GM12878 (cell line): ENCODE data around the gene PPP2R3C. TPM values are rescaled to one million over a fixed set of nuclear protein-coding genes. Genes with fewer than 3 reads are reported as not detected.

Source experiments
- ATAC-seq: fragments of 200-7000 bp; cut with Tn5 transposase; 3 replicates; pipeline ENCODE4 v1.9.1; 2020; ENCODE audit warnings: mild to moderate bottlenecking, moderate library complexity
- BruUV-seq: library from RNA; stranded (reverse); fragments of 400-500 nt; replicated peaks from 2 replicates; lab custom pipeline; 2021; lab: Mats Ljungman, UMichigan
- CTCF ChIA-PET: fragments of 300-600 bp; sonication (Branson Sonifier 250); formaldehyde crosslinking; extraction: SDS; loops from one replicate; lab custom pipeline; 2021; ENCODE audit warnings: inconsistent platforms; lab: Yijun Ruan, JAX
- POLR2A ChIA-PET: fragments of 350-600 bp; formaldehyde crosslinking; extraction: SDS; loops from one replicate; lab custom pipeline; 2021; ENCODE audit warnings: inconsistent platforms; lab: Charles Lee
- RAD21 ChIA-PET: fragments of 300-600 bp; sonication (Branson Sonifier 250); formaldehyde crosslinking; loops from one replicate; lab custom pipeline; 2023; ENCODE audit warnings: antibody characterized with exemption; ENCODE audit not compliant: unreplicated experiment; lab: Charles Lee
- SMC1A ChIA-PET: fragments of 300-600 bp; sonication (Branson Sonifier 250); formaldehyde crosslinking; loops from one replicate; lab custom pipeline; 2023; ENCODE audit not compliant: unreplicated experiment, uncharacterized antibody; lab: Charles Lee
- DNase-seq: peaks from one replicate; pipeline ENCODE4 v3.0.0-alpha.2; 2011; ENCODE audit warnings: low read depth, low spot score
- FAIRE-seq: peaks from 3 replicates; lab custom pipeline; 2011; peaks lifted over from hg19 to GRCh38; lab: Jason Lieb, UNC
- H2AFZ ChIP-seq: 2 replicates; pipeline ENCODE4 v1.6.0; 2011; ENCODE audit warnings: low read depth, low read length, control low read depth; ENCODE audit not compliant: control insufficient read depth
- H3K27ac ChIP-seq: 2 replicates; pipeline ENCODE4 v1.5.1; 2011; ENCODE audit warnings: control low read depth; ENCODE audit not compliant: control insufficient read depth, insufficient read depth
- H3K27me3 ChIP-seq, 2 experiments: replicated peaks in 1 of 2; 2 replicates each; pipeline versions ENCODE4 v1.6.0 to v1.6.1; 2011; ENCODE audit warnings: low read length in 1 of 2; ENCODE audit not compliant: control insufficient read depth in 2 of 2, insufficient read depth in 2 of 2
- H3K36me3 ChIP-seq, 2 experiments: 2 replicates each; pipeline ENCODE4 v1.5.1; 2011; ENCODE audit warnings: low read length in 1 of 2; ENCODE audit not compliant: control insufficient read depth in 2 of 2, insufficient read depth in 2 of 2
- H3K4me1 ChIP-seq: 2 replicates; pipeline ENCODE4 v1.6.1; 2011; ENCODE audit warnings: mild to moderate bottlenecking, low read length, moderate library complexity, mixed read lengths; ENCODE audit not compliant: control insufficient read depth, insufficient read depth
- H3K4me2 ChIP-seq: 2 replicates; pipeline ENCODE4 v1.6.0; 2011; ENCODE audit warnings: control low read depth; ENCODE audit not compliant: control insufficient read depth, insufficient read depth
- H3K4me3 ChIP-seq: fragments of 200-600 bp; sonication (generic); 2 replicates; pipeline ENCODE4 v1.5.1; 2016
- H3K79me2 ChIP-seq: 2 replicates; pipeline ENCODE4 v1.6.0; 2011; ENCODE audit warnings: low read length; ENCODE audit not compliant: control insufficient read depth, insufficient read depth
- H3K9ac ChIP-seq: 2 replicates; pipeline ENCODE4 v1.8.0; 2011; ENCODE audit warnings: low read length, control low read depth, mixed read lengths; ENCODE audit not compliant: control insufficient read depth, insufficient read depth
- H3K9me3 ChIP-seq: replicated peaks from 3 replicates; pipeline ENCODE4 v1.5.1; 2011; ENCODE audit warnings: mild to moderate bottlenecking, low read length; ENCODE audit not compliant: control insufficient read depth, insufficient read depth
- H4K20me1 ChIP-seq: 2 replicates; pipeline ENCODE4 v1.6.0; 2011; ENCODE audit not compliant: control insufficient read depth, insufficient read depth
- DPF2 ChIP-seq: fragments of 450-650 bp; IDR thresholded peaks from 2 replicates; pipeline ENCODE4 v1.6.1; 2017; ENCODE audit warnings: mild to moderate bottlenecking
- E4F1 ChIP-seq: fragments of 450-650 bp; IDR thresholded peaks from 2 replicates; pipeline ENCODE4 v1.6.1; 2018; ENCODE audit warnings: borderline replicate concordance, mild to moderate bottlenecking; ENCODE audit not compliant: partially characterized antibody
- IKZF1 ChIP-seq: fragments of 450-650 bp; conservative IDR thresholded peaks from 2 replicates; pipeline ENCODE4 v1.6.1; 2017; ENCODE audit warnings: antibody characterized with exemption, mild to moderate bottlenecking
- IKZF2 ChIP-seq, 2 experiments: fragments of 450-650 bp; IDR thresholded peaks; 2 replicates each; pipeline ENCODE4 v1.6.1; 2017; ENCODE audit warnings: mild to moderate bottlenecking in 2 of 2, moderate library complexity in 2 of 2
- MTA3 ChIP-seq: IDR thresholded peaks from 2 replicates; pipeline ENCODE4 v1.6.1; 2012; ENCODE audit warnings: low read length, inconsistent platforms, borderline replicate concordance
- NBN ChIP-seq: fragments of 450-650 bp; IDR thresholded peaks from 2 replicates; pipeline ENCODE4 v1.6.1; 2016
- NFIC ChIP-seq: IDR thresholded peaks from 2 replicates; pipeline ENCODE4 v1.6.1; 2012; ENCODE audit warnings: low read depth, mild to moderate bottlenecking, inconsistent platforms, low read length, moderate library complexity
- RELA ChIP-seq: fragments of 450-650 bp; IDR thresholded peaks from 2 replicates; pipeline ENCODE4 v1.8.0; 2014; ENCODE audit warnings: borderline replicate concordance; ENCODE audit not compliant: partially characterized antibody
- RELB ChIP-seq: fragments of 450-650 bp; IDR thresholded peaks from 2 replicates; pipeline ENCODE4 v1.6.1; 2017; ENCODE audit warnings: low read depth, mild to moderate bottlenecking, moderate library complexity
- RUNX3 ChIP-seq: IDR thresholded peaks from 2 replicates; pipeline ENCODE4 v1.6.1; 2012; ENCODE audit warnings: low read length, inconsistent platforms
- SPI1 ChIP-seq: IDR thresholded peaks from 2 replicates; pipeline ENCODE4 v1.6.1; 2011; ENCODE audit warnings: low read depth, mild to moderate bottlenecking, low read length, moderate library complexity, borderline replicate concordance; ENCODE audit not compliant: insufficient read depth
- WGBS: methylation state at CpG from one replicate; pipeline ENCODE4 v1.1.6; 2016; ENCODE audit warnings: low lambda C conversion rate; ENCODE audit not compliant: insufficient replicate concordance, insufficient coverage; ENCODE audit errors: missing lambda C conversion rate; 5-methylcytosine and 5-hydroxymethylcytosine counted together
- in situ Hi-C: fragments of 300-500 bp; cut with MboI; formaldehyde crosslinking; loops from 9 replicates; pipeline ENCODE4 v1.14.3; 2018; ENCODE audit warnings: mixed read lengths
- intact Hi-C: fragments of 100-400 bp; cut with micrococcal nuclease; formaldehyde crosslinking; loops from one replicate; pipeline ENCODE4 v1.14.2; 2022; ENCODE audit not compliant: unreplicated experiment
- polyA plus RNA-seq, 11 experiments: library from polyadenylated mRNA; depleted of rRNA in 4 of 11; unstranded in 6 of 11; stranded (reverse) in 5 of 11; fragments of >200 nt; fragmentation: Nextera tagmentation in 4 of 11; fragmentation: Illumina TruSeq in 1 of 11; extraction: Ambion mirVana in 4 of 11; extraction: Trizol in 1 of 11; gene quantifications; 1 replicate in 1 of 11; 2 replicates in 10 of 11; pipeline versions ENCODE4 v1.2.1 to v1.2.3, GENCODE V29; 2011 to 2016; ENCODE audit warnings: inconsistent platforms in 2 of 11, missing spikeins in 2 of 11, low read depth in 1 of 11
- total RNA-seq, 4 experiments: library from RNA; depleted of rRNA in 3 of 4; stranded (reverse); fragments of >200 nt in 3 of 4; fragmentation: Illumina TruSeq in 1 of 4; extraction: Trizol in 1 of 4; gene quantifications; 2 replicates each; pipeline versions ENCODE4 v1.2.1 to v1.2.3, GENCODE V29; 2013 to 2021

The PPP2R3C gene
- total and polyA plus RNA-seq, 10 of the 15 experiments (the other 5 are each of a cell fraction or from before 2014, with no cell fraction given) = 27.6 to 80.5 (median 42.9) TPM

GRCh38 chr14:35155962-35156361, 34.2 kb upstream of the PPP2R3C start:
- SMC1A ChIA-PET = interaction anchor here (0.9 to 5.9 kb wide), 9 partner anchors 10 to 364 kb away, joined by 3 to 41 read pairs (median 5); partner anchors contain the start of gene NFKBIA
- no peaks in the 10 kb centered on the region for H3K27me3 ChIP-seq
- peak; percentile 71 for FAIRE-seq
- intact Hi-C loops = no loop called here
- H3K4me1 ChIP-seq = peaks cover 15% of the 10 kb centered on the region
- TSS peak; percentile 49 for BruUV-seq
- CTCF ChIA-PET = interaction anchor here (0.6 to 3.4 kb wide), 7 partner anchors 14 to 258 kb away, joined by 3 to 28 read pairs (median 4); partner anchors contain the start of gene NFKBIA
- no peaks in the 10 kb centered on the region for H4K20me1 ChIP-seq
- H3K9ac ChIP-seq = no peak overlapping the region; the same call in 1 of the 2 replicates
- H3K36me3 ChIP-seq = 0 out of 4 replicates have a peak, but pooled peaks cover 1 to 6% of the 10 kb centered on the region in 2 experiments
- WGBS = 0% methylated on average over 1 of the region's 1 CpG
- peak overlapping the region; percentile 20; the same call in 1 of the 2 replicates for H3K4me3 ChIP-seq
- RAD21 ChIA-PET = interaction anchor here (0.6 to 2.7 kb wide), 7 partner anchors 9 to 250 kb away, joined by 3 to 10 read pairs (median 5); partner anchors contain the start of gene NFKBIA
- no peak overlapping the region for H2AFZ ChIP-seq
- no peak for DNase-seq
- in situ Hi-C loops = no loop called here
- H3K9me3 ChIP-seq = no peaks in the 10 kb centered on the region
- peak overlapping the region; percentile 45 for H3K27ac ChIP-seq
- H3K4me2 ChIP-seq = peak overlapping the region; percentile 51
- peaks cover 1% of the 10 kb centered on the region for H3K79me2 ChIP-seq
- POLR2A ChIA-PET = interaction anchor here (1.3 kb wide), 1 partner anchor 672 kb away, joined by 4 read pairs; no protein-coding TSS in a partner anchor
- TF ChIP-seq SPI1 (0 out of 2 replicates have a peak, but pooled peaks have one; percentile 41), RELB (peak; percentile 75; the same call in 1 of the 2 replicates), NBN (peak; percentile 26; the same call in 1 of the 2 replicates), MTA3 (no peak), E4F1 (no peak), RUNX3 (peak; percentile 49; the same call in 1 of the 2 replicates), NFIC (0 out of 2 replicates have a peak, but pooled peaks have one; percentile 35), IKZF2 (IDR thresholded peaks at IDR 0.05) (peak; percentile 56 to 61; a peak in 3 of 4 replicates), IKZF1 (peak; percentile 71), RELA (peak; percentile 59), DPF2 (0 out of 2 replicates have a peak, but pooled peaks have one; percentile 30)
- peak; percentile 77 for ATAC-seq
